Stimulated activated naive CD8-positive, alpha-beta T cell treated with anti-CD3 and anti-CD28 coated beads, Interleukin-15, amount 100 ng/mL, for 72 hours (primary cell): ENCODE measurements around the gene FN1.

Source experiments
- ATAC-seq: fragments of 150-1000 bp; cut with Tn5 transposase; 2 replicates; pipeline ENCODE4 v1.10.0; 2021; ENCODE audit warnings: mild to moderate bottlenecking, moderate library complexity
- DNase-seq, 2 donors: peaks; one replicate each; pipeline ENCODE4 v3.0.0; 2021 to 2022
- H3K27ac Mint-ChIP-seq, 2 donors: one replicate each; pipeline ENCODE4 v1.8.0; 2022; ENCODE audit warnings: mild to moderate bottlenecking in 2 of 2, mixed read lengths in 2 of 2, moderate library complexity in 2 of 2
- H3K27me3 Mint-ChIP-seq: one replicate; pipeline ENCODE4 v1.8.0; 2022; ENCODE audit warnings: mixed read lengths
- H3K4me1 Mint-ChIP-seq: one replicate; pipeline ENCODE4 v1.8.0; 2022; ENCODE audit warnings: mild to moderate bottlenecking, mixed read lengths
- H3K4me3 Mint-ChIP-seq, 2 donors: one replicate each; pipeline ENCODE4 v1.8.0; 2022; ENCODE audit warnings: mild to moderate bottlenecking in 2 of 2, mixed read lengths in 2 of 2, moderate library complexity in 1 of 2
- H3K9me3 Mint-ChIP-seq, 2 donors: one replicate each; pipeline ENCODE4 v1.8.0; 2022; ENCODE audit warnings: mixed read lengths in 2 of 2

The FN1 gene

GRCh38 chr2:215407061-215407460, 28.8 kb downstream of the FN1 start:
- no peaks in the 10 kb centered on the region for H3K9me3 Mint-ChIP-seq
- no peak overlapping the region for H3K27ac Mint-ChIP-seq
- H3K4me3 Mint-ChIP-seq, result no peak overlapping the region
- H3K4me1 Mint-ChIP-seq, result peaks cover 26% of the 10 kb centered on the region
- no peak for ATAC-seq
- H3K27me3 Mint-ChIP-seq, result peaks cover 35% of the 10 kb centered on the region
- DNase-seq, result no peak

- Mint-ChIP-seq H3K9me3 (no peaks in the 10 kb centered on the region), H3K4me3 (no peak overlapping the region), H3K4me1 (peaks cover 23% of the 10 kb centered on the region), H3K27ac (no peak overlapping the region), H3K27me3 (peaks cover 35% of the 10 kb centered on the region)
- no peak for ATAC-seq
- DNase-seq, result no peak
Observed at GRCh38 chr2:215405722-215406581, 29.9 kb downstream of the FN1 start.

- Mint-ChIP-seq H3K27ac (no peak overlapping the region), H3K9me3 (no peaks in the 10 kb centered on the region), H3K27me3 (peaks cover 32% of the 10 kb centered on the region), H3K4me3 (no peak overlapping the region), H3K4me1 (peaks cover 9% of the 10 kb centered on the region)
- ATAC-seq (no peak), DNase-seq (no peak)
Observed at GRCh38 chr2:215404348-215405012, 31.4 kb downstream of the FN1 start.

- ATAC-seq, result no peak
- Mint-ChIP-seq H3K4me1 (peaks cover 1% of the 10 kb centered on the region), H3K27ac (no peak overlapping the region), H3K4me3 (no peak overlapping the region), H3K27me3 (peaks cover 24% of the 10 kb centered on the region), H3K9me3 (no peaks in the 10 kb centered on the region)
- no peak for DNase-seq
Observed at GRCh38 chr2:215403441-215404347, 32.2 kb downstream of the FN1 start.

- ATAC-seq, result peak; percentile 39
- Mint-ChIP-seq H3K4me1 (no peaks in the 10 kb centered on the region), H3K9me3 (no peaks in the 10 kb centered on the region), H3K27me3 (peaks cover 7% of the 10 kb centered on the region), H3K4me3 (no peak overlapping the region), H3K27ac (no peak overlapping the region)
- DNase-seq, result no peak
Observed at GRCh38 chr2:215401896-215402379, 33.9 kb downstream of the FN1 start.

GRCh38 chr2:215399067-215399716, 36.7 kb downstream of the FN1 start:
- no peak overlapping the region for H3K27ac Mint-ChIP-seq
- no peaks in the 10 kb centered on the region for H3K9me3 Mint-ChIP-seq
- ATAC-seq, result no peak
- H3K27me3 Mint-ChIP-seq, result peaks cover 8% of the 10 kb centered on the region
- no peak for DNase-seq
- no peaks in the 10 kb centered on the region for H3K4me1 Mint-ChIP-seq
- no peak overlapping the region for H3K4me3 Mint-ChIP-seq

- ATAC-seq (no peak), DNase-seq (no peak)
- Mint-ChIP-seq H3K9me3 (no peaks in the 10 kb centered on the region), H3K27ac (no peak overlapping the region), H3K4me1 (no peaks in the 10 kb centered on the region), H3K4me3 (no peak overlapping the region), H3K27me3 (peaks cover 8% of the 10 kb centered on the region)
Observed at GRCh38 chr2:215397632-215398341, 38.1 kb downstream of the FN1 start.

GRCh38 chr2:215396595-215397313, 39.1 kb downstream of the FN1 start:
- H3K27me3 Mint-ChIP-seq, result peaks cover 8% of the 10 kb centered on the region
- no peak overlapping the region for H3K27ac Mint-ChIP-seq
- ATAC-seq (no peak), DNase-seq (no peak)
- H3K4me1 Mint-ChIP-seq, result no peaks in the 10 kb centered on the region
- H3K9me3 Mint-ChIP-seq, result no peaks in the 10 kb centered on the region
- H3K4me3 Mint-ChIP-seq, result no peak overlapping the region

GRCh38 chr2:215395687-215396460, 40.0 kb downstream of the FN1 start:
- H3K4me1 Mint-ChIP-seq, result no peaks in the 10 kb centered on the region
- ATAC-seq, result no peak
- no peaks in the 10 kb centered on the region for H3K9me3 Mint-ChIP-seq
- DNase-seq, result no peak
- H3K27me3 Mint-ChIP-seq, result peaks cover 8% of the 10 kb centered on the region
- no peak overlapping the region for H3K4me3 Mint-ChIP-seq
- H3K27ac Mint-ChIP-seq, result no peak overlapping the region

- no peak for ATAC-seq
- Mint-ChIP-seq H3K27me3 (peaks cover 8% of the 10 kb centered on the region), H3K4me3 (no peak overlapping the region), H3K27ac (no peak overlapping the region), H3K9me3 (no peaks in the 10 kb centered on the region), H3K4me1 (no peaks in the 10 kb centered on the region)
- DNase-seq, result no peak
Observed at GRCh38 chr2:215394102-215394805, 41.6 kb downstream of the FN1 start.

GRCh38 chr2:215392687-215393270, 43.1 kb downstream of the FN1 start:
- Mint-ChIP-seq H3K9me3 (no peaks in the 10 kb centered on the region), H3K4me1 (no peaks in the 10 kb centered on the region), H3K27me3 (peaks cover 8% of the 10 kb centered on the region), H3K4me3 (no peak overlapping the region), H3K27ac (no peak overlapping the region)
- DNase-seq, result no peak
- ATAC-seq, result no peak

- Mint-ChIP-seq H3K27ac (no peak overlapping the region), H3K4me3 (no peak overlapping the region), H3K4me1 (no peaks in the 10 kb centered on the region), H3K27me3 (peaks cover 8% of the 10 kb centered on the region), H3K9me3 (no peaks in the 10 kb centered on the region)
- DNase-seq (no peak), ATAC-seq (no peak)
Observed at GRCh38 chr2:215392164-215392563, 43.7 kb downstream of the FN1 start.

- Mint-ChIP-seq H3K27ac (no peak overlapping the region), H3K4me3 (no peak overlapping the region), H3K4me1 (no peaks in the 10 kb centered on the region), H3K9me3 (no peaks in the 10 kb centered on the region), H3K27me3 (peaks cover 8% of the 10 kb centered on the region)
- DNase-seq, result no peak
- no peak for ATAC-seq
Observed at GRCh38 chr2:215391531-215391930, 44.3 kb downstream of the FN1 start.
